ENCODE results near the gene MMP12.

GRCh38 chr11:102911758-102912481 lies 37.1 kb upstream of the MMP12 start:
- TF ChIP-seq CTCF (IDR thresholded peaks at IDR 0.05): no peak
- no peak for TF ChIP-seq POLR2A (IDR thresholded peaks at IDR 0.05)
- TF ChIP-seq POLR2AphosphoS5 (IDR thresholded peaks at IDR 0.05): no peak

Measured in suprapubic skin (tissue), 4 donors.